SK-N-MC (cell line): ENCODE measurements around the gene SYNPO.

Experiments used
- EZH2 ChIP-seq: fragments of 200-600 bp; sonication (generic); IDR thresholded peaks from one replicate; pipeline ENCODE4 v1.6.1; 2017; ENCODE audit warnings: antibody characterized with exemption
- FOXP2 ChIP-seq: optimal IDR thresholded peaks from 2 replicates; pipeline ENCODE3; 2011; ENCODE audit warnings: mild to moderate bottlenecking, moderate library complexity; ENCODE audit not compliant: insufficient read depth; ENCODE audit errors: extremely low read length, control extremely low read depth
- POLR2AphosphoS5 ChIP-seq: IDR thresholded peaks from 2 replicates; pipeline ENCODE4 v1.6.1; 2012; ENCODE audit warnings: mild to moderate bottlenecking, low read depth, low read length, borderline replicate concordance

DNA sequence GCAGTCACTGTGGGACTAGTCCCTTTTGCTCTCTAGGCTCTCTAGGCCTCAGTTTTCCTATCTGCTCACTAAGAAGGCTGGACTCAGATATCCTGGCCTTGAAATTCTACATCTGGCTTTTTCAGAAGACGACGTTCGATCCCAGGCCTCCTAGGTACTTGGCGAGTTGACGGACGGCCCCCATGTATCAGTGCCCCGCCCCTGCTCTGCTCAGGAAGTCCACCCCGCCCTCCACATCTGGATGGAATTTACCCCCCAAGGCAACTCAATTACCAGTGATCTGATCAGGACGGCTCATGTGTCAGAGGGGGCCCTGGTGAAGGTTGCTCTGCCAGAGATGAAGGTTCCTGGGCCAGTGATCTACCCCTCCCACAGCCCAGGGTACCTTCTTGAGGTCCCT lies 44.1 kb upstream of the SYNPO start:
- TF ChIP-seq POLR2AphosphoS5 (peak; percentile 59; the same call in 1 of the 2 replicates), EZH2 (no peak), FOXP2 (no peak)
